WI38 (cell line): ENCODE measurements around the gene CHD6.

Experiments
- H3K4me3 ChIP-seq: 2 replicates; pipeline ENCODE4 v1.5.1; 2011; ENCODE audit warnings: low read depth, mild to moderate bottlenecking, control low read depth, low read length
- TF ChIP-seq, protein P1 (sequence below): IDR thresholded peaks from 2 replicates; pipeline ENCODE4 v1.5.1; 2012; ENCODE audit warnings: low read depth, mild to moderate bottlenecking, control low read depth, low read length

Gene CHD6

DNA sequence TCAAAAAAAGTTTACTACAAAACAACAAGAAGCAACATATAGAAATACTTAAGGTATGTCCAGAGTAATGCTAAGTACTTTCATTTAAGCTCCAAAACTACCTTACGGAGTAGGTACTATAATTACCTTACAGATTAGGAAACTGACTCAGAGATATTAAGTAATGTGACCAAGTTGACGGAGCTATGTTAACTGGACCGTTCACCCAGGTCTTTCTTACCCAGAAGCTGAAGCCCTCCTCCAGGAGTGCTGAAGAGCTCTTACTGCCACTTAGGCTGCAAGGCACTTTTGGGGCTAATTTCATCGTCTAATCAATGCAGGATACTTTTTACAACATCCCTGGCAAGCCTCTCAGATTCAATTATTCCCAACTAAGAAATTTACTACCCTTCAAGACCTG lies 123.7 kb downstream of the CHD6 start:
- H3K4me3 ChIP-seq: no peak overlapping the region
- TF ChIP-seq, protein P1, sequence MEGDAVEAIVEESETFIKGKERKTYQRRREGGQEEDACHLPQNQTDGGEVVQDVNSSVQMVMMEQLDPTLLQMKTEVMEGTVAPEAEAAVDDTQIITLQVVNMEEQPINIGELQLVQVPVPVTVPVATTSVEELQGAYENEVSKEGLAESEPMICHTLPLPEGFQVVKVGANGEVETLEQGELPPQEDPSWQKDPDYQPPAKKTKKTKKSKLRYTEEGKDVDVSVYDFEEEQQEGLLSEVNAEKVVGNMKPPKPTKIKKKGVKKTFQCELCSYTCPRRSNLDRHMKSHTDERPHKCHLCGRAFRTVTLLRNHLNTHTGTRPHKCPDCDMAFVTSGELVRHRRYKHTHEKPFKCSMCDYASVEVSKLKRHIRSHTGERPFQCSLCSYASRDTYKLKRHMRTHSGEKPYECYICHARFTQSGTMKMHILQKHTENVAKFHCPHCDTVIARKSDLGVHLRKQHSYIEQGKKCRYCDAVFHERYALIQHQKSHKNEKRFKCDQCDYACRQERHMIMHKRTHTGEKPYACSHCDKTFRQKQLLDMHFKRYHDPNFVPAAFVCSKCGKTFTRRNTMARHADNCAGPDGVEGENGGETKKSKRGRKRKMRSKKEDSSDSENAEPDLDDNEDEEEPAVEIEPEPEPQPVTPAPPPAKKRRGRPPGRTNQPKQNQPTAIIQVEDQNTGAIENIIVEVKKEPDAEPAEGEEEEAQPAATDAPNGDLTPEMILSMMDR: no peak

GRCh38 chr20:41483553-41483930 lies 134.6 kb downstream of the CHD6 start:
- no peak overlapping the region for H3K4me3 ChIP-seq
- TF ChIP-seq, protein P1: no peak

DNA sequence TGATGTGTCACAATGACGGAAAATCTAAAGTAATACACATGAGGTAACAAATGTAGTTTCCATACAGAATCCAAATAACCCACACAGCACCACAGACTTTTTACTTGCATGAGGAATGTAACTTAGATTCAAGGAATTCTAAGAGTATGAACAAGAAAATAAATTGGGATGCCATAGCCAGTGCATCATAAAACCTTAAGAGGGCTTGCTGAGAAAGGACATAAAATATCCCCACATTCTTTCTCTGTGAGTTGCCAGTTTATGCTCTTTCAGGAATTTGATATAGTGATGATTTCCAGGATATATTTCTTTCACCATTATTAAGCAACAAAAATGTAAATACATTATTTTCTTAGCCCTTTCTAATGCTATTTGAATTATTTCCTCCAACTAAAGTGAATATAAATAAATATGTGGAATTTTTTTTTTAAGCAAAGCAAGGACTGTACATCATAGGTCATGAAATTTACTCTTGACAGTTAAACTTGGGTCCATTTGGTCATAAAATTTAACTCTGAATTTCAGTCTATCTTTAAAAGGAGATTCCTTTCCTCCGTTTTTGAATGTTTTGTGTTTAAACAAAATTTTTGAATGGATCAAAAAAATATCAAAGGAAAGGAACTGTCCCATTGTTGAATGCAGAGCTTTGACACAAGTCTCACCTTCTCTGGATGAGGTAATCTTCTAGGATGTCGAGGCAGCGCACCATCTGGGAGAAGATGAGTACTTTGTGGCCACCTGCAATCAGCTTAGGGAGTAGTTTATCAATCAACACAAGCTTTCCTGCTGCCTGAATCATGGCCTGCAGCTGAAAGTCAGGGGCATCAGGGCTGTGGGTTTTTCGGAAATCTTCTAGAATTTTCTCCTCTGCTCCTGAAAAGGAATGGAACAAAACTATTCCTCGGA lies 135.3 kb downstream of the CHD6 start:
- H3K4me3 ChIP-seq: no peak overlapping the region
- TF ChIP-seq, protein P1: no peak

DNA sequence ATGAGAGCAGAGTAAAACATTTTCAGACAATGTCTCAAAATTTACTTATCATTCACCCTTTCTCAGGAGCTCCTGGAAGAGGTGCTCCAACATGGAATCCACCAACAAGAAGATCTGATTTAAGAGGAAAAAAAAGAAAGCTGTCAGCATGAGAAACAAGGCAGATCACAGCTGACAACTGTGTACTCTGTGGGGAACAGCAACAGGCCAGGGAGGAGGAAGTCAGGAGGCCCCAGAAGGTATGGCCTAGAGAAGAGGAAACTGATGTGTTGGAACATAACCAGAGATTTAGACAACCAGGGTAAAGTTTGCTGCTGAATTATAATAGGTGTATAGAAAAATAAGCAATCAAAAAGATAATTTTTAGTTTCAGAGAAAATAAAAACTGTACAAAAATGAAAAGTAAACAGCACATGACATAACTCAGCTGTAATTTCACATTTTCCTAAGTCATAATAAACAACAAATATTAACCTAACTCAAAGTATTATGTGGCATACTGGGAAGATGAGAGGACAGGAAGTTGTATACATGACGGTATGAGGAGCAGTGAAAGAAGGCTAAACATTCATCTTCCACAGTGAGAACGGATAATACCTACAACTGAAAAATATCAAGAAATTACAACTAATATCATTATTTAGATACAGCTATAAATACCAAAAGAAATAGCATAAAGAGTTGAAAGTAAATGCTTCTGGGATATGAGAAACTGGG lies 138.0 kb downstream of the CHD6 start:
- TF ChIP-seq, protein P1: no peak

DNA sequence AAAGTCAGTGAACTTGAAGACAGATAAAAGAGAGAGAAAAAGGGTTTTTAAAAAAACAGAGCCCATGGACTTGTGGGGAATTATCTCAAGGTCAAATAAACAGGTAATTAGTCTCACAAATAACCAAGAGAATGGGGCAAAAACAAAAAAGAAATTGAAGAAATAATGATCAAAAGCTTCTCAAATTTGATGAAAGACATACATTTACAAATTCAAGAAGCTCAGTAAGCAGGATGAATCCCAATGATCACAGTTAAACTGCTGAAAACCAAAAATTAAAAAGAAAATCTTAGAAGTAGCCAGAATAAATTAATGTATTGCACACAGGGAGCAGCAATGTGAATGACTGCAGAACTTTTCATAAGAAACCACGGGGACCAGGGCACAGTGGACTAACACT lies 139.1 kb downstream of the CHD6 start:
- TF ChIP-seq, protein P1: no peak
- H3K4me3 ChIP-seq: no peak overlapping the region

More for the DNA sequence above, 138.0 kb downstream of the CHD6 start:
- H3K4me3 ChIP-seq: no peak overlapping the region

- TF ChIP-seq, protein P1: no peak
- no peak overlapping the region for H3K4me3 ChIP-seq
These were observed 140.2 kb downstream of the CHD6 start for GRCh38 chr20:41478026-41478425.

- TF ChIP-seq, protein P1: no peak
- no peak overlapping the region for H3K4me3 ChIP-seq
These were observed 141.7 kb downstream of the CHD6 start for GRCh38 chr20:41476446-41476845.
